Stimulated activated CD8-positive, alpha-beta memory T cell treated with anti-CD3 and anti-CD28 coated beads, Interleukin-7, amount 100 ng/mL, for 24 hours (primary cell): ENCODE measurements around the gene MAP6.
"Not testable (repeated sequence)": the region's sequence is repeated elsewhere in the genome, so short reads cannot be mapped to it uniquely, and the experiment has no call there.

Experiments
- DNase-seq: peaks from one replicate; pipeline ENCODE4 v3.0.0-alpha.2; 2020; ENCODE audit warnings: low read depth

The MAP6 gene

DNA sequence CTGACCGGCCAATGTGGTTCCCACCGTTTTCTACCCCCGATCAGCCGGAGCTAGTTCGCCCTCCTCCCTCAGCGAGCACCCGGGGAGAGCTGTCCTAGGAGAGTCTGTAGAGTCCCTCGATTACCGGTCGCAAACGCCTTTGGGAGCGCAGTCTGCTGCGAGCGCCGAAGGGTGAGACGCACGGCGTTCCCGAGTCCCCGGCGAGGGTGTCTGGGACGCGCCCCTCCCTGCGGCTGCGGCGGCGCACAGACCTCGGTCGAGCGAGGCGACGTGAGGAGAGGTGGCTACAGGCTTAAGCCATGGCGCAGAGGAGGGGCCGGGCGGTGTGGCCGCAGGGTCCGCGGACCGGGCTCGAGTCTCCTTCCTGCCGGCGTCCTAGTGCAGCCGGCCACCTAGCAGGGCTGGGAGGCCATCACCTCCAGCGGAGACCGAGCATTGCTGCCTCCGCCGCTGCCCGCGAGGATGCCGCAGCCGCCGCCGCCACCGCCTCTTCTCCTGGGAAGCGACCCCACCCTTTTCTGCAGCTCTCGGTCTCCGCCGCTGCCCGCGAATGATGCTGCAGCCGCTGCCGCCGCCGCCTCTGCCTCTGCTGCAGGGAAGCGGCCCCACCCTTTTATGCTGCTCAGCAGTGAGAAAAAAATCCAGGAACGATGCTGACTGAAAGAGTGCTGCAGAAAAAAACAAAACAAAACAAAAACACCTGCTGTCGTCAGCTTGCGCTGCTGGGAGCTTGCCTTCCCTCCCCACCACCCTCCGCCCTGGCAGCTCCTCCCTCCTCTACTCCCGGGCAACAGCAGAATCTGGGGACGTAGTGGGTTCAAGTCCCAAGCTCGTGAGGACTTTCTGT is at the start of gene MAP6:
MAP6 (minus strand) TSS at position 588 of the 847 bp plus-strand sequence. CDS start 669 bp downstream, outside the sequence.
- DNase-seq: no peak

GRCh38 chr11:75717608-75718418 is 49.0 kb upstream of the MAP6 start, which contains the start of gene MOGAT2:
TSS of gene MOGAT2 (plus strand) at chr11:75717838. CDS start at chr11:75717889, 51 bp downstream.
- no peak for DNase-seq

DNA sequence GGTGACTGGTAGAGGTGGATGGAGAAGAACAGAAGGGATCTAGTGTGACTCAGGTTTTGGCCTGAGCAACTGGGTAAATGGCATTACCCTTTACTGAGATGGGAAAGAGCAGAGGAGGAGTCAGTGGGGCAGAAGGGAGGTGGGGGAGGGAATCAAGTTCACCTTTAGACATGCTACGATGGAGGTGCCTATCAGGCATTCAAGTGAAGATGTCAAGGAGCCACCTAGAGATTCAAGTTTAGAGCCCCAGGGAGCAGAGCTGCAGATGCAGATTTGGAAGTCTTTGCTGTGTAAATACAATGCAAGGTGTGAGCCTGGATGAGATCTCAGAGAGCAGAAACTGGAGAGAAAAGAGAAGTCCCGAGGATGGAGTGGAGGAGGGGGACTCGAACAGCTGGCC is 47.8 kb upstream of the MAP6 start:
- no peak for DNase-seq

- no peak for DNase-seq
These were observed 46.9 kb upstream of the MAP6 start for GRCh38 chr11:75715688-75716087.

- DNase-seq: no peak
These were observed 45.4 kb upstream of the MAP6 start for GRCh38 chr11:75714211-75714610.

- peak; percentile 44 for DNase-seq
These were observed 37.5 kb upstream of the MAP6 start for GRCh38 chr11:75706260-75706729.

DNA sequence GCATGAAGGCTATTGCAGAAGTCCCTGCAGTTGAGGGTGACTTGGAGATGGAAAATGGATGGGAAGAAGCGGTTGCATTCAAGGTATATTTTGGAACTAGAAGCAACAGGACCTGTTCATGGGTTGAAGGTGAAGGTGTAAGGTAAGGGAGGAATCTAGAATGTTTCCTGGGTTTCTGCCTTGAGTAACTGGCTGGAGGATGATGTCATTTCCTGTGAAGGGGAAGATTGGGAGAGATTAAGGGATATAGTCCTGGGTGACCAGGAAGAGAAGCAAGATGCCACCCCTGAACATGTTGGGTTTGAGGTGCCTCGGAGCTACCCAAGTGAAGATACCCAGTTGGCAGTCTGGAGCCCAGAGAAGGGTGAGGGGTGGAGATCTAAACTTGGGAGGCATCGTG is 36.7 kb upstream of the MAP6 start:
- no peak for DNase-seq

DNA sequence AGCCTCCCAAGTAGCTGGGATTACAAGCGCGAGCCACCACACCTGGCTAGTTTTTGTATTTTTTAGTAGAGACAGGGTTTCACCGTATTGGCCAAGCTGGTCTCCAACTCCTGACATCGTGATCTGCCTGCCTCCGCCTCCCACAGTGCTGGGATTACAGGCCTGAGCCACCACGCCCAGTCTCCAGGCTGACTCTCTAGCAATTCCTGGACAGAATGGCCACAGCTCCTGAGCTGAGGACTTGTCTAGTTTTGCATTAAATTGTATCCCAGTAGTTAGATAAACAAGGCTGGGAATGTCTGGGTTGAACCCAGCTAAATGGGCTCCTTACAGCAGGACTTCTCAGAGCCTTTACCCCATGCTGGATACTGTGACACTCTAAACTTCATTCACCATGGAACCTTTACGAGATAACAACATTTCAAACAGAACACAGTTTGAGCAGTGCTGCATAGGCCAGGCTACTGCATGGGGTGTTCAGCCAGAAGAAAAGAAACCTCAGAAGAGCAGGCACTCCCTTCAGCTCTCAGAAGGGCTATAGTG is 34.9 kb upstream of the MAP6 start:
- no peak for DNase-seq

- no peak for DNase-seq
These were observed 32.1 kb upstream of the MAP6 start for GRCh38 chr11:75700940-75701339.

- no peak for DNase-seq
These were observed 29.2 kb upstream of the MAP6 start for GRCh38 chr11:75697906-75698581.

DNA sequence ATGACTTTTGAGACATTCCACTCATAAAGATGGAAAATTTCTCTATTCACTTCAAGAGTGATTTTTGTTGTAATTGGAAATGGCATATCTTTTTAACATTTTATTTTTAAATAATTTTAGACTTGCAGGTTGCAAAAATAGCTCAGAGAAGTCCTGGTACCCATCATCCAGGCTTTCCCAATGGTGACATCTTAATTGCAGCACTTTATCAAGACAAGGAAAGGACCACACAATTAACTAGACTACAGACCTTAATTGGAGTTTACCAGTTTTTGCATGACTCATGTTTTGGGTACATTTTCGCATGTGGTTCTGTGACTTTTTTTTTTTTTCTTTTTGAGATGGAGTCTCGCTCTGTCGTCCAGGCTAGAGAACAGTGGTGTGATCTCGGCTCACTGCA is 23.0 kb upstream of the MAP6 start:
- no peak for DNase-seq

DNA sequence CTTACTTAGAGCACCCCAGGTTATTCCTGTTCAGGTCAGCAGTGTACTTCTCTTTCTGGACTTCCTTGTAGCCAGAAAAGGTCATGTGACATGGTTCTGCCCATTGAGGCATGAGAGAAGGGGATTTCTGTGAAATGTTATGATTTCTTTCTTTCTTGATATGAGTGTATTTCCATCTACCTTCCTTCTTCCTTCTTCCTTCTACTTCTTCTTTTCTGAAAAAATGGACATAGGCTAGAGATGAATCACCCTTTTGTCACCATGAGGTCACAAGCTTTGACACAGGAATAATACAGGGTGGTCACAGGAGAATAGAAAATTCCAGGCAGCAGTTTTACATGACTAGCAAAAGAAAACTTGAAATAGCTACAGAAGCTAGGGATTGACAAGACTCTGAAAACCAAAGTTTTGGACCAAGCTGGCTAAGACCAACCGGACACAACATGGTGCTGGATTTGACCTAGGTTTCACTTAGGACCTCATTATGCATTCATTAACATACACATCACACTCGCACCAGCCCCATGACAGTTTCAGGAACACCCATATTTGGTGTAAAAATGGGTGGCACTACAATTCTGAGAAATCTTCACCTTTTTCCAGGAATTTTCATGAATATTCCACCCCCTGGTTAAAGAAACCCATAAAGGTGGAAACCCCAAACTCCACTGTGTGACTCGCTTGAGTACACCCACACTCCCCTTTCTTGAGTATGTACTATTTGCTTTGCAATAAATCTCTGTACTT is 21.2 kb upstream of the MAP6 start:
- no peak for DNase-seq

GRCh38 chr11:75683856-75684255 is 15.0 kb upstream of the MAP6 start:
- DNase-seq: not testable (repeated sequence)

DNA sequence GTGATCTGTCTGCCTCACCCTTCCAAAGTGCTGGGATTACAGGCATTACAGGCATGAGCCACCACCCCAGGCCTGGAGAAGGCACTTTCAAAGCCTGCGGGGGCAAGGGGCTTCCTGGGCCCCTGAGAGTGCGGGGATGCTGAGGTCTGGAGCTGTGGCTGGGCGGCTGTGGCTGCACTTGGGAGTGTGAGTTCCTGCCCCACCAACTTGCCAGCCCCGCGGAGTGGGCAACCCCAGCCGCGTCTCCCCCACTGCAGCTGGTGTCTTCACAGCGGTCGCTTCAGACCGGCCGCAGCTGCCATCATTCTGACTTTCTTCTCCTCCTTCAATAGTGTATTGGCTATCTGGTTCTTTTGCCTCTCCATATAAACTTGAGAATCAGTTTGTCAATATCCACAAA is 10.7 kb upstream of the MAP6 start:
- no peak for DNase-seq

- DNase-seq: no peak
These were observed 9.9 kb upstream of the MAP6 start for GRCh38 chr11:75678620-75679259.

DNA sequence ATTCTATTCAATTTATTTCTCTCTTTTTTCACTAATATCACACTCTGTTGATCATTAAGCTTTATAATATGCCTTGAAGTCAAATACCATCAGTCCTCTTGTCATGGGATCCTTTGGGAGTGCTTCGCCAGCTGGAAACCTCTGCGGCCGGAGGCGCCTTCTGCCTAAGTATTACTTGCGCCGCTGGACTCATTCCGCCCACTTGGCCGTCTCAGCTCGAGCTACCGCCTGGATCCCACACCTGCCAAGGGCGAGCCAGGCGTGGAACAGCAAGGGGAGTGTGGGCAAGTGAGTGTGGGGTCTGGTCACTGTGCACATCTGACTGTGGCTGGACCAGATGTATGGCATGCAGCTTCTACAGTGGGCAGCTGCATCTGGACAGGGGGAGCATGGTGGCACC is 9.1 kb upstream of the MAP6 start:
- DNase-seq: no peak

- no peak for DNase-seq
These were observed 8.4 kb upstream of the MAP6 start for GRCh38 chr11:75677275-75677674.

DNA sequence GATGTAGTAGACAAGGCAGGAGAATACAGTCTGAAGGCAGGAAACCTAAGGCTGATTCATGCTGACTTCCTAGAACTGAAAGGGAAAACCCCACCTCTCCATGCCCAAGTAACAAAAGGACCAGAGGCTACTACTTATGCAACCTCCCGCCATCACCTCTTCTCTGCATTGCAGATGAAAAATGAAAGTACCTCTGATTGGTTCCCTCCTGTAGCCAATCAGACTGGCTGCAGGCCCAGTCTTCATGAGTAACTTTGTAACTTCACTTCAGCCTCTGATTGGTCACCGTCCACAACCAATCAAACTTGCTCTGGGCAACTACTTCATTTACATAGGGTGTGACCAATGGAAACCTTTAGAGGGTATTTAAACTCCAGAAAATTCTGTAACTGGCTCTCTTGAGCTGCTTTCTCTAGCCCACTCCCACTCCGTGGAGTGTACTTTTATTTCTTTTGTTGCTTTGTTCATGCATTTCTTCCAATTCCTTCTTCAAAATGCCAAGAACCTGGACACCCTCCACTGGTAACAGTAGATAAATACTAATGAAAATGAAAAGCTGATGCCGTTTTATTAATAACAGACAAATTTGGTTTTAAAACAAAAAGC is 5.2 kb upstream of the MAP6 start:
- no peak for DNase-seq

- DNase-seq: no peak
These were observed 897 bp downstream of the MAP6 start for GRCh38 chr11:75667831-75668450.

DNA sequence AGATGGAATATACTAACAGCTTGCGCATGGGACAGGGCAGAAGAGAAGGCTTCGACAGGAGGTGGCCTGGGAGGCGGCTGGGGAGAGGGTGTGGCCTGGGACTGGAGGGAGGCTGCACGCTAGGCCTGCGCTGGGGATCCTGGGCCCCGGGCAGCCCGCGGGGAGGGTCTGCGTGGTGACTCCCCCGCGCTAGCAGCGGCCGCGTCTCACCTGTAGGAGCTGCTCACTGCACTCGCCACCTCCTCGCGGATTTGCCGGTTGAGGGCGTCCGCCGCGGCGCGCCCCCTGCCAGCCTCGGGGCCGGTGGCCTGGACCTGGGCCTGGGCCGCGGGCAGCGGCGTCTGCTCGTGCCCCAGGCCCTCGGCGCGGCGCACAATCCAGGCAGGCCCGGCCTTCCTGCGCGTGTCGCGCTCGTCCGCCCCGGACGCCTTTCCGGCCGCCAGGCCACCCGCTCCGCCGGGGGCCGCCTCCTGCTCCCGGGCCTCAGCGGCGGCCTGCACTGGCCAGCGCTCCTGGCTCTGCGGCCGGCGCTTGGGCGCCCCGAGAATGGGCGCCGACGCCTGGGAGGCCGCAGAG is 1.5 kb downstream of the MAP6 start:
- DNase-seq: no peak
